Heart right ventricle (tissue), 16 donors: ENCODE measurements around the gene RHOT2. TPM values are rescaled to one million over a fixed set of nuclear protein-coding genes. Genes with fewer than 3 reads are reported as not detected.

Experiments
- ATAC-seq, 8 donors: fragments of 200-7000 bp; cut with Tn5 transposase; one replicate each; pipeline ENCODE4 v1.9.1; 2020; ENCODE audit warnings: mild to moderate bottlenecking in 8 of 8, moderate library complexity in 8 of 8, moderate number of reproducible peaks in 1 of 8
- DNase-seq, 2 donors: peaks; one replicate each; pipeline ENCODE4 v3.0.0-alpha.2; 2020
- H3K27ac ChIP-seq, 10 donors: fragments of 200-600 bp; sonication (generic) in 2 of 10; one replicate each; pipeline versions ENCODE4 v1.5.0 to v1.8.0; 2020 to 2022; ENCODE audit warnings: mild to moderate bottlenecking in 3 of 10
- H3K27me3 ChIP-seq, 7 donors: fragments of 200-600 bp; one replicate each; pipeline ENCODE4 v1.8.0; 2021 to 2022; ENCODE audit warnings: mild to moderate bottlenecking in 2 of 7
- H3K36me3 ChIP-seq, 9 donors: fragments of 200-600 bp; sonication (generic) in 1 of 9; one replicate each; pipeline versions ENCODE4 v1.5.0 to v1.8.0; 2020 to 2022; ENCODE audit warnings: mild to moderate bottlenecking in 2 of 9
- H3K4me1 ChIP-seq, 9 donors: fragments of 200-600 bp; sonication (generic) in 1 of 9; one replicate each; pipeline versions ENCODE4 v1.5.0 to v1.8.0; 2020 to 2022; ENCODE audit warnings: mild to moderate bottlenecking in 4 of 9
- H3K4me3 ChIP-seq, 10 donors: fragments of 200-600 bp; sonication (generic) in 2 of 10; one replicate each; pipeline versions ENCODE4 v1.5.0 to v1.8.0; 2020 to 2022; ENCODE audit warnings: mild to moderate bottlenecking in 7 of 10, moderate library complexity in 2 of 10
- H3K9me3 ChIP-seq, 11 donors: fragments of 200-600 bp in 10 of 11; sonication (generic) in 2 of 11; one replicate each; pipeline versions ENCODE4 v1.5.0 to v1.8.0; 2013 to 2022; ENCODE audit warnings: mild to moderate bottlenecking in 2 of 11, control low read depth in 1 of 11, moderate library complexity in 1 of 11
- WGBS, 2 donors: extraction: QIAGEN DNeasy Blood & Tissue Kit; methylation state at CpG; one replicate each; pipeline ENCODE4 v1.1.7; 2013; ENCODE audit warnings: inconsistent platforms in 1 of 2; 5-methylcytosine and 5-hydroxymethylcytosine counted together
- intact Hi-C, 10 donors: fragments of 100-400 bp; cut with DNase I; formaldehyde crosslinking; loops; one replicate each; pipeline versions ENCODE4 v1.11.1 to v1.14.2; 2022
- polyA plus RNA-seq, 2 donors: library from polyadenylated mRNA; stranded (reverse); fragments of 200-250 nt; gene quantifications; one replicate each; pipeline ENCODE4 v1.2.3, GENCODE V29; 2013
- total RNA-seq, 10 donors: library from RNA; stranded (reverse); fragmentation: NEBNext Ultra II Directional in 3 of 10; extraction: Animal tissue kit (Norgen Biotek cat#: 25700) in 3 of 10; gene quantifications; one replicate each; pipeline versions ENCODE4 v1.2.1 to v1.2.4, GENCODE V29; 2021 to 2023
- TF ChIP-seq, protein P1 (sequence below), 9 donors: fragments of 200-600 bp; sonication (generic) in 2 of 9; IDR thresholded peaks; one replicate each; pipeline versions ENCODE4 v1.5.0 to v1.8.0; 2021 to 2022; ENCODE audit warnings: antibody characterized with exemption in 9 of 9, mild to moderate bottlenecking in 5 of 9, moderate library complexity in 1 of 9
- donor health status: Arrhythmogenic right ventricular cardiomyopathy.
- donor health status: ischemic (EF 13 %, LVEDD 7.1; RV severe dilation, severe dysfunction).
- donor health status: healthy with polysubstance abuse.
- donor health status: DM: no; HTN: yes; CAD: no.
- donor health status: DM: no; HTN: no; CAD: no.
- donor health status: ischemic (EF 25% LVEDD 6.9; RV normal size, moderate dysfunction).
- donor health status: ischemic (EF 25% LVEDD 5.7; RV mildly dilated, moderate dysfunction).
- donor health status: healthy.
- donor health status: DM: yes; HTN: yes; CAD: no.
- donor health status: Ischemic cardiomyopathy.
- donor health status: ischemic (EF 35%, LVEDD 5.7; RV mildly dilated, moderate dysfunction).
- donor health status: nonischemic (EF 11% LVEDD 7.7; RV severe dilation, severe dysfunction).
- donor health status: DM: yes; HTN: yes; CAD: no.
- donor health status: PGD.
- donor health status: ischemic (EF 29% LVEDD 5.4; RV normal size, mild dysfunction).
- donor health status: nonischemic (EF 23%, LVEDD 6.1; RV moderate dilation, normal function).

RHOT2 gene
- total and polyA plus RNA-seq, 12 donors: 66.8 to 261 (median 92.6) TPM

DNA sequence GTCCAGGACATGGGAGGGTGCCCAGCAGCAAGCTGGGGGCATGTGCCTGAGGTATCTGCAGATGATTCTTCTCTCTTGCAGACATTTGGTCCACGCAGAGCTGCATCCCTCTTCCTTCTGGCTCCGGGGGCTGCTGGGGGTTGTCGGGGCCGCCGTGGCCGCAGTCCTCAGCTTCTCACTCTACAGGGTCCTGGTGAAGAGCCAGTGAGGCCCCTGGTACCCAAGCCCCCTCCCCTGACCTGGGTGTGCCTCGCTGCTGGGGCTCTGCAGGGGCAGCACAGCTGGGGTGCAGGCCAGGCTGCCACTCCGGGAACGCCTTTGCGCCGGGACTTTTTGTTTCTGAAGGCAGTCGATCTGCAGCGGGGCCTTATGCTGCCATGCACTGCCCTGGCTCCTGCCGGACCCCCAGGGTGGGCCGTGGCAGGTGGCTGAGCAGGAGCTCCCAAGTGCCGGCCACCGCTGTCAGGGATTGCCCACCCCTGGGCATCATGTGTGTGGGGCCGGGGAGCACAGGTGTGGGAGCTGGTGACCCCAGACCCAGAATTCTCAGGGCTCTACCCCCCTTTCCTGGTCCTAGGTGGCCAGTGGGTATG lies 5.6 kb downstream of the RHOT2 start:
- TF ChIP-seq, protein P1, sequence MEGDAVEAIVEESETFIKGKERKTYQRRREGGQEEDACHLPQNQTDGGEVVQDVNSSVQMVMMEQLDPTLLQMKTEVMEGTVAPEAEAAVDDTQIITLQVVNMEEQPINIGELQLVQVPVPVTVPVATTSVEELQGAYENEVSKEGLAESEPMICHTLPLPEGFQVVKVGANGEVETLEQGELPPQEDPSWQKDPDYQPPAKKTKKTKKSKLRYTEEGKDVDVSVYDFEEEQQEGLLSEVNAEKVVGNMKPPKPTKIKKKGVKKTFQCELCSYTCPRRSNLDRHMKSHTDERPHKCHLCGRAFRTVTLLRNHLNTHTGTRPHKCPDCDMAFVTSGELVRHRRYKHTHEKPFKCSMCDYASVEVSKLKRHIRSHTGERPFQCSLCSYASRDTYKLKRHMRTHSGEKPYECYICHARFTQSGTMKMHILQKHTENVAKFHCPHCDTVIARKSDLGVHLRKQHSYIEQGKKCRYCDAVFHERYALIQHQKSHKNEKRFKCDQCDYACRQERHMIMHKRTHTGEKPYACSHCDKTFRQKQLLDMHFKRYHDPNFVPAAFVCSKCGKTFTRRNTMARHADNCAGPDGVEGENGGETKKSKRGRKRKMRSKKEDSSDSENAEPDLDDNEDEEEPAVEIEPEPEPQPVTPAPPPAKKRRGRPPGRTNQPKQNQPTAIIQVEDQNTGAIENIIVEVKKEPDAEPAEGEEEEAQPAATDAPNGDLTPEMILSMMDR (IDR thresholded peaks at IDR 0.05): no peak
- Histone ChIP-seq H3K4me3 (no peak overlapping the region), H3K4me1 (peaks cover 8 to 34% (median 24%) of the 10 kb centered on the region in 9 donors), H3K9me3 (no peaks in the 10 kb centered on the region), H3K27ac (peak overlapping the region in 1 of 10 donors; percentile 75), H3K36me3 (peaks cover 0 to 51% (median 35%) of the 10 kb centered on the region in 9 donors), H3K27me3 (peaks cover 0 to 22% (median 0%) of the 10 kb centered on the region in 7 donors)
- WGBS, 2 donors: 91 to 93% methylated on average over 17 to 18 of the region's 18 CpGs
- no peak for ATAC-seq
- intact Hi-C loops: no loop called here
- DNase-seq: no peak

DNA sequence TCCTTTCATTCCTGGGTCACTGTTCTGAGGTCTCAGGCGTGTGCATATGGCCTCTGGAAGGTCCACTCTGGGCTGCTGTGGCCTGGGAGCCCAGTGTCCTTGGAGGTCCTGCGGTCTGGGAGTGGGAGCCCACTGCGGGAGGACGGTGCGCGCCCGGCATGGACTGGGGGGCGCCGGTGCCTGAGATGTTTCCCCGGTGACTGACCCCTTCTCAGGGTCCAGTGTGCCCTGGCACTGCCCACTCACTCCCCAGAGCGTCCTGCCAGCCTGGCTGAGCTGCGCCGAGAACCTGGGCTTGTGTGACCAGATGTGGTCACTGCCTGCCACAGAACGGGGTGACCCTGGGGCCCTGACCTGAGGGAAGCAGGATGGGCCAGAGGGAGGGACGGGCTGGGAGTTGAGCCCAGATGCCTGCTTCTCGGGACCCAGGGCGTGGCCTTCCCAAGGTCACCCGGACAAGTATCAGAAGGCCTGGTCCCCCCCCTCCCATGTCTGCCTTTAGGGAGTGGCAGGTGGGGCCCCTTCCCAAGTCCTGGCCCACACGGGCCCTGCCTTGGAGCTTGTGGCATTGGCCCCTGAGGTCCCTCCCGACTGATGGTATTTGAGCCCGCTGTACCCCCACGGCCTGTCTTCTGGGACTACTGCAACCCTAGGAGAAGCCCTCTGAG lies 6.4 kb downstream of the RHOT2 start:
- intact Hi-C loops: no loop called here
- ATAC-seq (peak in 6 of 8 donors; percentile 2 to 47 (median 18)), DNase-seq (no peak)
- WGBS, 2 donors: 65 to 67% methylated on average over 22 of the region's 22 CpGs
- Histone ChIP-seq H3K9me3 (no peaks in the 10 kb centered on the region), H3K4me3 (no peak overlapping the region), H3K27ac (peak overlapping the region in 8 of 10 donors; percentile 20 to 75 (median 45)), H3K27me3 (peaks cover 0 to 22% (median 0%) of the 10 kb centered on the region in 7 donors), H3K4me1 (peaks cover 6 to 32% (median 20%) of the 10 kb centered on the region in 9 donors), H3K36me3 (peaks cover 0 to 50% (median 35%) of the 10 kb centered on the region in 9 donors)
- TF ChIP-seq, protein P1 (IDR thresholded peaks at IDR 0.05): no peak

DNA sequence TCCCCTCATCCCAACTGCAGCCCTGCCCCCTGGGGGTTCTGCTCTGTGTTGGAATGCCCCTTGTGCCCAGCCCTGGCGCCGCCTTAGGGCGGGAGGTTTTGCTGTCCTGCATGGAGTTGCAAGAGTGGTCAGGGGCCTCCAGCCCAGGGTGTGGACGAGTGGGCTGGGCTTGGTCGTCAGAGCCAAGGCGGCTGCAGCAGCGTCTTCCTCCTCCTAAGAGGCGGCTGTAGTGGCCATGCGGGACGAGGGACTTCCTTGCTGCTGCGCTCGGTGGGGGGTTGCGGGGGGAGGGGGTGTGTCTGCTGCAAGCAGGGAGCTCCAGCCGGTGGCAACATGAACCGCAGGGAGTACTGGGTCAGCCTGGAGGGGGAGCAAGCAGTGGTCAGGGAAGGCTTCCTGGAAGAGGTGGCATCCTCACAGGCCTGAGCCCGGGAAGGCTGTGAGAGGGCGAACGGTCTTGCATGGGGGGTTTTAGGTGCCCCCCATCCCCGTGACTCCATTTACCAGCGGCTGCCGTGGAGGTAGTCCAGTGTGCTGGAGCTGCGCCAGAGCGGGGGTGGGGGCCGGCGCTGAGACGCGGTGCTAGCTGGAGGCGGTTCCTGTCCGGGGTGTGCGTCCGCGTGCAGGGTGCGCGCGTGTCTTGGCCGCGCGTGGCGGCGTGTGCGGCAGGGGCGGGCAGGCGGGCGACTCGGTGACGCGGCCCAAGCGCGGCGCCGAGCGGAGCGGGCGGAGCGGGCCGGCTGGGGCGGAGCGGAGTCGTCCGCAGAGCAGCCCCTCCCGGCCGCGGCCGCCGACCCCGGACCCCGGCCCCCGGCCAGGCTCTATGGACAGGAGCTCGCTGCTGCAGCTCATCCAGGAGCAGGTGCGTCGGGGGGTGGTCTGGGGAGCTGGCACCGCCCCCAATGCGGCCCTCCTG lies 7.3 kb downstream of the RHOT2 start, which contains the start of gene RHBDL1:
Gene RHBDL1, plus strand, starts transcription at position 704 of the 916 bp plus-strand sequence. Its CDS starts 120 bp downstream, at position 824.
- peaks cover 7 to 30% (median 21%) of the 10 kb centered on the region in 9 donors for H3K4me1 ChIP-seq
- DNase-seq (peak in 1 of 2 donors; percentile 61), ATAC-seq (no peak)
- H3K27me3 ChIP-seq: peaks cover 0 to 22% (median 0%) of the 10 kb centered on the region in 7 donors
- peak within 1 kb of the TSS in 9 of 10 donors; percentile 25 to 50 (median 40) for H3K4me3 ChIP-seq
- H3K27ac ChIP-seq: peak within 1 kb of the TSS in 8 of 10 donors; percentile 20 to 75 (median 45)
- peaks cover 0 to 42% (median 31%) of the 10 kb centered on the region in 9 donors for H3K36me3 ChIP-seq
- intact Hi-C loops: no loop called here
- TF ChIP-seq, protein P1 (IDR thresholded peaks at IDR 0.05): peak in 1 of 9 donors; percentile 4
- 5% methylated on average over 55 to 73 of the region's 73 CpGs for WGBS, 2 donors
- H3K9me3 ChIP-seq: no peaks in the 10 kb centered on the region
